Subcutaneous abdominal adipose tissue (tissue), 5 donors: ENCODE results near the gene PPP1R3D.
A peak's percentile ranks its signal among the peaks of the same experiment; 100 is the strongest.

Experiments
- H3K27ac ChIP-seq: one replicate; pipeline ENCODE4 v1.7.0; 2013; ENCODE audit warnings: low read depth, mild to moderate bottlenecking, inconsistent platforms, low read length, moderate library complexity
- H3K27me3 ChIP-seq, 5 donors: one replicate each; pipeline ENCODE4 v1.7.0; 2013; ENCODE audit warnings: low read length in 5 of 5, inconsistent platforms in 1 of 5; ENCODE audit not compliant: control insufficient read depth in 5 of 5, insufficient read depth in 4 of 5
- H3K36me3 ChIP-seq, 5 donors: one replicate each; pipeline ENCODE4 v1.7.0; 2013; ENCODE audit warnings: low read length in 5 of 5; ENCODE audit not compliant: control insufficient read depth in 5 of 5, insufficient read depth in 5 of 5
- H3K4me1 ChIP-seq, 5 donors: one replicate each; pipeline ENCODE4 v1.7.0; 2013; ENCODE audit warnings: low read length in 5 of 5, mild to moderate bottlenecking in 3 of 5, moderate library complexity in 1 of 5; ENCODE audit not compliant: control insufficient read depth in 5 of 5, insufficient read depth in 5 of 5
- H3K4me3 ChIP-seq, 5 donors: one replicate each; pipeline ENCODE4 v1.7.0; 2013; ENCODE audit warnings: low read length in 5 of 5, low read depth in 1 of 5
- H3K9ac ChIP-seq, 5 donors: one replicate each; pipeline ENCODE4 v1.7.0; 2013; ENCODE audit warnings: low read length in 5 of 5, mild to moderate bottlenecking in 4 of 5, moderate library complexity in 3 of 5
- H3K9me3 ChIP-seq, 5 donors: one replicate each; pipeline ENCODE4 v1.7.0; 2013; ENCODE audit warnings: low read length in 5 of 5; ENCODE audit not compliant: control insufficient read depth in 5 of 5
- donor health status: healthy.
- donor health status: healthy.
- donor health status: healthy.
- donor health status: healthy.
- donor health status: healthy.

Gene PPP1R3D

DNA sequence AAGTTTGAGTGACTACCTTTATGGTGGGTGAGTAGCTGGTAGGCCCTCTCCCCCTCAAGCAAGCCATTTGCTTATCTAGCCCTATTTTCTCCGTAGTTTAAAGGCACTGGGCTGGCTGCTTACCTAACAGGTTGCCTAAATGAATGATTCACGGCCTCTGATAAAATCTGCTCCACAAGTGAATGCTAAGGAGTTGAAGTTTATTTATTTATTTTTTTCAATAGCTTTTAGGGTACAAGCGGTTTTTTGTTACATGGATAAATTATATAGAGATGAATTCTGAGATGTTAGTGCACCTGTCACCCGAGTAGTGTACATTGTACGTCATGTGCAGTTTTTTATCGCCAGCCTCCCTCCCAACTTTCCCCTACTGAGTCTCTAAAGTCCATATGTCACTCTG is 9.8 kb upstream of the PPP1R3D start:
- Histone ChIP-seq H3K27me3 (no peaks in the 10 kb centered on the region), H3K36me3 (peaks cover 2 to 9% (median 5%) of the 10 kb centered on the region in 5 donors), H3K27ac (no peak overlapping the region)

DNA sequence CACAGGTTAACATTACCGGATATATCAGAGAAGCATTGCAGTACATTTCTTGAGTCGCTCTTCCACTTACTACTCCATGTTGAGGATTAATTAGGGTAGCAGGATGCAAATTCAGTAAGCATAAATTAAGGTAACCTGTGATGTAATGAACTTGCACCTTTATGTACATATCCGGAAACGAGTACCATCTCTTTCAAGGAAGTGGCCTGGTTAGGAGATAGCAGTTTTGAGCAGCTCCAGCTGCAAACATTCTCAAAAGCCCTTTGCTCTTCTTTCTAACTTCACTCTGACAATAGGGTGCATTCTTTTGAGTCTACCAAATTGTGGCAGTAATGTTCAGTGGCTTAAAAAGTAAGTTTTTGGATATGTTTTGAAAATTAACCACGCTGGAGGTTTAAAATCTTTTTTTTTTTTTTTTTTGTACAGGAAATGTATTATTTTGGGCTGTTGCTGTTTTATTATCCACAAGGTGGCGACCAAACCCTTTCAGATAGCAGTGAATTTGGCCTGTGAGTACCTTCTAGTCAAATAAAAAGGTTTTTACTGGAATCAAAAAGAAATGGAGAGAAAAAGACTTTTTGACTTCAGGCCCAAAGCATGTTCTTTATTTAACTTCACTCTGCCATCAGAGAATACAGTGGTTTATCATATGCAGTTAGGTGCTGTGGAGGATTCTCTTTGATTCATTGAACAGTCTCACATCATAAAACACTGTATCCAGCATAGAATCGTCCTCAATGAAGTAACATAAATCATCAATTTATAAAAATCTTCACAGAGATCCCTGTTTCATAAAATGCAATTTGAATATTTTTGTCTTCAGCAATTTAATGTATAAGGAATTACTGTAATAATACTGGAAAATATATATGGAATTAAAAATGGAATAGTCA is 9.0 kb upstream of the PPP1R3D start:
- peaks cover 0 to 19% (median 11%) of the 10 kb centered on the region in 5 donors for H3K4me1 ChIP-seq
- no peaks in the 10 kb centered on the region for H3K9me3 ChIP-seq
- no peak overlapping the region for H3K4me3 ChIP-seq
- no peak overlapping the region for H3K9ac ChIP-seq
- H3K27ac ChIP-seq: no peak overlapping the region
- H3K27me3 ChIP-seq: no peaks in the 10 kb centered on the region
- peaks cover 6 to 17% (median 13%) of the 10 kb centered on the region in 5 donors for H3K36me3 ChIP-seq

More for the DNA sequence above, 9.8 kb upstream of the PPP1R3D start:
- Histone ChIP-seq H3K9ac (no peak overlapping the region), H3K9me3 (no peaks in the 10 kb centered on the region), H3K4me1 (peaks cover 0 to 19% (median 11%) of the 10 kb centered on the region in 5 donors), H3K4me3 (no peak overlapping the region)

DNA sequence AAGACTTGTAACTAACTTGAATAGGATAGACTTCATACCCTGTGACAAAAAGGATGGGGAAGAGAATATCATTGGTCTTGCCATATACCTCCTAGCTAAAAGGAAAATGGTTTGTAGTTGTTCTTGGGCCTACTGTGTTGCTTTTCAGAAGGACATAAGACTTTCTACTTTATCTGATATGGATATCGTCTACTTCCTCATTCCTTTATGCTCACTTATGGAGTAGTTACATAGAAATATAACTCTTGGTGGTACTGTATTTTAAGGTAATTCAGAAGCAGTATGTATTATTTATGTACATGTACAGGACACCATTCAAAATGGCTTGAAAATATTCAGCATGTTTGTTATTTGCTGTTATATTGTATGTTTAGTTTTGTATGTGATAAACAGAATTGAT is 8.1 kb upstream of the PPP1R3D start:
- Histone ChIP-seq H3K27me3 (no peaks in the 10 kb centered on the region), H3K27ac (no peak overlapping the region), H3K9me3 (no peaks in the 10 kb centered on the region), H3K4me1 (peaks cover 0 to 19% (median 11%) of the 10 kb centered on the region in 5 donors), H3K36me3 (peaks cover 13 to 23% (median 18%) of the 10 kb centered on the region in 5 donors), H3K4me3 (no peak overlapping the region), H3K9ac (no peak overlapping the region)

- no peak overlapping the region for H3K9ac ChIP-seq
- H3K27me3 ChIP-seq: no peaks in the 10 kb centered on the region
- H3K36me3 ChIP-seq: peaks cover 15 to 30% (median 18%) of the 10 kb centered on the region in 5 donors
- no peak overlapping the region for H3K4me3 ChIP-seq
- H3K27ac ChIP-seq: no peak overlapping the region
- peaks cover 0 to 19% (median 11%) of the 10 kb centered on the region in 5 donors for H3K4me1 ChIP-seq
- no peaks in the 10 kb centered on the region for H3K9me3 ChIP-seq
Observed at GRCh38 chr20:59947376-59947775, 7.3 kb upstream of the PPP1R3D start.

- Histone ChIP-seq H3K4me3 (no peak overlapping the region), H3K27me3 (no peaks in the 10 kb centered on the region), H3K27ac (no peak overlapping the region), H3K9ac (peak overlapping the region in 1 of 5 donors; percentile 14), H3K9me3 (no peaks in the 10 kb centered on the region), H3K36me3 (peaks cover 11 to 28% (median 16%) of the 10 kb centered on the region in 5 donors), H3K4me1 (peaks cover 3 to 32% (median 26%) of the 10 kb centered on the region in 5 donors)
Observed at GRCh38 chr20:59945731-59946130, 5.6 kb upstream of the PPP1R3D start.

GRCh38 chr20:59945175-59945574 is 5.1 kb upstream of the PPP1R3D start:
- peaks cover 3 to 37% (median 30%) of the 10 kb centered on the region in 5 donors for H3K4me1 ChIP-seq
- no peak overlapping the region for H3K27ac ChIP-seq
- H3K36me3 ChIP-seq: peaks cover 11 to 28% (median 16%) of the 10 kb centered on the region in 5 donors
- no peak overlapping the region for H3K4me3 ChIP-seq
- H3K9me3 ChIP-seq: no peaks in the 10 kb centered on the region
- peak overlapping the region in 1 of 5 donors; percentile 14 for H3K9ac ChIP-seq
- H3K27me3 ChIP-seq: no peaks in the 10 kb centered on the region

- peaks cover 3 to 39% (median 30%) of the 10 kb centered on the region in 5 donors for H3K4me1 ChIP-seq
- no peaks in the 10 kb centered on the region for H3K27me3 ChIP-seq
- peaks cover 11 to 25% (median 16%) of the 10 kb centered on the region in 5 donors for H3K36me3 ChIP-seq
- no peaks in the 10 kb centered on the region for H3K9me3 ChIP-seq
- H3K4me3 ChIP-seq: no peak overlapping the region
- H3K9ac ChIP-seq: no peak overlapping the region
- H3K27ac ChIP-seq: no peak overlapping the region
Observed at GRCh38 chr20:59944726-59945125, 4.6 kb upstream of the PPP1R3D start.

DNA sequence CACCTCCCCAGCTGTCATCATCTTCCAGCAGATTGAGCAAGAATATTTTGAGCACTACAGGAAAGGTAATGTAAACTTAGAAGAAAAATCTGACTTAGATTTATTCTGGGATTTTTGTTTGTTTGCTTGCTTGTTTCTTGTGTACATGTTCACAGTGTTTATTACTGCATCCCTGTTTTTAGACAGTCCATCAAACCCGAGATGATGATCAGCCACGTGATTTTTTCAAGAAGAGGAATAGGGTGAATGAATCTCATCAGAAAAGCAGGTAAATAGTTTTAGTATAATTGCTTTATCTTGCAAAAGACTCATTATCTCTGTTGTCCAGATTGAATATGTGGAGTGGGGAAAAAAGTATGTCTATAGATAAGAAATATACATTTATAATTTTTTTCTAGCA is 2.1 kb upstream of the PPP1R3D start:
- Histone ChIP-seq H3K27me3 (no peaks in the 10 kb centered on the region), H3K4me1 (peaks cover 15 to 55% (median 52%) of the 10 kb centered on the region in 5 donors), H3K27ac (no peak overlapping the region), H3K36me3 (peaks cover 11 to 25% (median 16%) of the 10 kb centered on the region in 5 donors), H3K4me3 (no peak overlapping the region), H3K9ac (no peak overlapping the region), H3K9me3 (no peaks in the 10 kb centered on the region)

- Histone ChIP-seq H3K4me3 (peak overlapping the region; percentile 79 to 97 (median 94)), H3K4me1 (peaks cover 15 to 65% (median 57%) of the 10 kb centered on the region in 5 donors), H3K36me3 (peaks cover 11 to 25% (median 16%) of the 10 kb centered on the region in 5 donors), H3K27me3 (no peaks in the 10 kb centered on the region), H3K9me3 (no peaks in the 10 kb centered on the region), H3K27ac (peak overlapping the region; percentile 94), H3K9ac (peak overlapping the region in 4 of 5 donors; percentile 60 to 73 (median 62))
Observed at GRCh38 chr20:59940956-59941294, 820 bp upstream of the PPP1R3D start.

- H3K4me1 ChIP-seq: peaks cover 15 to 56% (median 49%) of the 10 kb centered on the region in 5 donors
- no peaks in the 10 kb centered on the region for H3K27me3 ChIP-seq
- H3K9ac ChIP-seq: peak overlapping the region in 4 of 5 donors; percentile 68 to 90 (median 80)
- H3K36me3 ChIP-seq: peaks cover 11 to 22% (median 15%) of the 10 kb centered on the region in 5 donors
- H3K9me3 ChIP-seq: no peaks in the 10 kb centered on the region
- peak overlapping the region; percentile 59 to 96 (median 92) for H3K4me3 ChIP-seq
- H3K27ac ChIP-seq: peak overlapping the region; percentile 94
Observed at GRCh38 chr20:59939879-59940128, 301 bp downstream of the PPP1R3D start.
